ENCODE results near the gene SPOCK1. TPM values are rescaled to one million over a fixed set of nuclear protein-coding genes. Genes with fewer than 3 reads are reported as not detected.

The SPOCK1 gene
- polyA plus RNA-seq, 3 donors = 1.8 to 5.7 (median 2.1) TPM

- no peaks in the 10 kb centered on the region for H3K36me3 ChIP-seq (replicated peaks in 1 of 2; ENCODE audit: control insufficient read depth in 1 of 2, insufficient read depth in 2 of 2, low read length in 2 of 2)
- no peak overlapping the region for H2AFZ ChIP-seq (ENCODE audit: insufficient read depth, low read depth, low read length, poor library complexity, severe bottlenecking)
- no peak overlapping the region for H3K4me2 ChIP-seq (replicated peaks; ENCODE audit: extremely low read depth, low read length, poor library complexity, severe bottlenecking)
- DNase-seq = no peak
- intact Hi-C loops (cut with micrococcal nuclease) = no loop called here
- no peaks in the 10 kb centered on the region for H3K79me2 ChIP-seq (ENCODE audit: insufficient read depth, low read length)
- no peaks in the 10 kb centered on the region for H4K20me1 ChIP-seq (ENCODE audit: insufficient read depth, low read length)
- WGBS (ENCODE audit: insufficient coverage) = 53% methylated on average over 3 of the region's 3 CpGs
- no peak for TF ChIP-seq CTCF (IDR thresholded peaks at IDR 0.05)
- H3K27ac ChIP-seq (ENCODE audit: low read depth in 1 of 2, low read length in 2 of 2) = no peak overlapping the region
- peaks cover 0 to 6% (median 3%) of the 10 kb centered on the region in 3 donors for H3K27me3 Mint-ChIP-seq (ENCODE audit: low read depth in 3 of 3)
- H3K9me3 Mint-ChIP-seq = peaks cover 0 to 4% (median 1%) of the 10 kb centered on the region in 7 donors
- no peak overlapping the region for H3K27ac Mint-ChIP-seq
- no peak overlapping the region for H3K4me3 ChIP-seq (replicated peaks in 1 of 3; ENCODE audit: low read depth in 2 of 3, low read length in 3 of 3)
- H3K4me3 Mint-ChIP-seq = no peak overlapping the region
- H3K4me1 Mint-ChIP-seq = peaks cover 8% of the 10 kb centered on the region
- no peaks in the 10 kb centered on the region for H3K36me3 Mint-ChIP-seq
- H3K9me3 ChIP-seq (replicated peaks in 1 of 2; ENCODE audit: control insufficient read depth in 1 of 2, insufficient read depth in 1 of 2, low read length in 2 of 2) = no peaks in the 10 kb centered on the region
- H3K4me1 ChIP-seq (ENCODE audit: control insufficient read depth in 1 of 2, insufficient read depth in 2 of 2, low read length in 2 of 2) = no peaks in the 10 kb centered on the region
- no peak overlapping the region for H3K9ac ChIP-seq (ENCODE audit: insufficient read depth, low read length, poor library complexity, severe bottlenecking)
- H3K27me3 ChIP-seq (ENCODE audit: control insufficient read depth in 2 of 2, insufficient read depth in 2 of 2, low read length in 2 of 2) = no peaks in the 10 kb centered on the region
Measured at GRCh38 chr5:137328991-137329390, 170.1 kb downstream of the SPOCK1 start.

- Histone ChIP-seq H2AFZ (ENCODE audit: insufficient read depth, low read depth, low read length, poor library complexity, severe bottlenecking) (no peak overlapping the region), H3K27me3 (ENCODE audit: control insufficient read depth in 2 of 2, insufficient read depth in 2 of 2, low read length in 2 of 2) (no peaks in the 10 kb centered on the region), H4K20me1 (ENCODE audit: insufficient read depth, low read length) (no peaks in the 10 kb centered on the region), H3K4me3 (replicated peaks in 1 of 3; ENCODE audit: low read depth in 2 of 3, low read length in 3 of 3) (no peak overlapping the region), H3K9me3 (replicated peaks in 1 of 2; ENCODE audit: control insufficient read depth in 1 of 2, insufficient read depth in 1 of 2, low read length in 2 of 2) (no peaks in the 10 kb centered on the region), H3K36me3 (replicated peaks in 1 of 2; ENCODE audit: control insufficient read depth in 1 of 2, insufficient read depth in 2 of 2, low read length in 2 of 2) (no peaks in the 10 kb centered on the region), H3K4me2 (replicated peaks; ENCODE audit: extremely low read depth, low read length, poor library complexity, severe bottlenecking) (no peak overlapping the region), H3K4me1 (ENCODE audit: control insufficient read depth in 1 of 2, insufficient read depth in 2 of 2, low read length in 2 of 2) (no peaks in the 10 kb centered on the region), H3K27ac (ENCODE audit: low read depth in 1 of 2, low read length in 2 of 2) (no peak overlapping the region), H3K79me2 (ENCODE audit: insufficient read depth, low read length) (no peaks in the 10 kb centered on the region), H3K9ac (ENCODE audit: insufficient read depth, low read length, poor library complexity, severe bottlenecking) (no peak overlapping the region)
- Mint-ChIP-seq H3K4me3 (no peak overlapping the region), H3K27me3 (ENCODE audit: low read depth in 3 of 3) (peaks cover 0 to 9% (median 3%) of the 10 kb centered on the region in 3 donors), H3K27ac (no peak overlapping the region), H3K9me3 (peaks cover 0 to 6% (median 1%) of the 10 kb centered on the region in 7 donors), H3K4me1 (peaks cover 8% of the 10 kb centered on the region), H3K36me3 (no peaks in the 10 kb centered on the region)
- intact Hi-C loops (cut with micrococcal nuclease) = no loop called here
- DNase-seq = no peak
- TF ChIP-seq CTCF (IDR thresholded peaks at IDR 0.05) = no peak
- 89% methylated on average over 3 of the region's 9 CpGs for WGBS (ENCODE audit: insufficient coverage)
Measured at GRCh38 chr5:137328463-137328862, 170.7 kb downstream of the SPOCK1 start.
